A673 (cell line): ENCODE data around the gene MRPL20.
A peak's percentile ranks its signal among the peaks of the same experiment; 100 is the strongest.

Experiments used
- CTCF ChIP-seq: fragments of 300-800, 200-600 bp; sonication (generic); conservative IDR thresholded peaks from 2 replicates; pipeline ENCODE4 v1.5.1; 2017; ENCODE audit warnings: low read depth, mild to moderate bottlenecking, antibody characterized with exemption, low read length, moderate library complexity, mixed read lengths
- EZH2 ChIP-seq: fragments of 200-600 bp; sonication (generic); IDR thresholded peaks from 2 replicates; pipeline ENCODE4 v1.6.1; 2017; ENCODE audit warnings: borderline replicate concordance, low read depth, mild to moderate bottlenecking, mixed read lengths, antibody characterized with exemption, low read length; ENCODE audit not compliant: poor library complexity, severe bottlenecking

- TF ChIP-seq CTCF, result peak; percentile 96
- no peak for TF ChIP-seq EZH2
Measured at GRCh38 chr1:1371746-1372711, 35.1 kb downstream of the MRPL20 start.
